Stimulated activated CD8-positive, alpha-beta memory T cell treated with anti-CD3 and anti-CD28 coated beads, Interleukin-12 subunit alpha, Interleukin-12 subunit beta, amount 100 ng/mL, for 24 hours (primary cell): Measurements from ENCODE around the gene ATP6V0E1.

ENCODE experiments used
- DNase-seq: peaks from one replicate; pipeline ENCODE4 v3.0.0-alpha.2; 2020; ENCODE audit errors: extremely low read depth

ATP6V0E1 gene

DNA sequence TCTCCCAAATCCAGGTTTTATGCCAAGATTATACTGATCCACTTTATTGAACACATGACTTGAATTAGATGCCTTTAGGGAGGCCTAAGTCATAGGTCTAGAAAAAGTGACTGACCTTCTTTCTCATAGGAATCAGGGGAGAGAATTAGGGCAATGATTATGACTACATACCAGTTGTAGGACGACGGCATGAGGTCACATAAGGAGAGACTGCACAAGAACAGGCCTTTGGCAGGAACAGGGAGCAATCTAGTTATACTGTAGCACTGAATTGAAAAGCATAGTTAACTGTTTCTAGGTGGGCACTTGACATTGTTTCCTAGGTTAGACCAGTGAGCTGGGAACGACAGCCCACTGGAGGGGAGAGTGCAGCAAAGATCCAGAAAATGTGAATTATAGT, 95.3 kb downstream of the ATP6V0E1 start:
- no peak for DNase-seq
